Measurements from ENCODE around the gene APOM.

Gene APOM

GRCh38 chr6:31700740-31701401, 45.2 kb downstream of the APOM start:
- peaks cover 23% of the 10 kb centered on the region for H3K79me2 ChIP-seq (ENCODE audit: control insufficient read depth, insufficient read depth, low read length, unreplicated experiment)

GRCh38 chr6:31701666-31702404, 46.1 kb downstream of the APOM start:
- H3K36me3 ChIP-seq (ENCODE audit: insufficient read depth, low read length) = 0 out of 2 replicates have a peak, but pooled peaks cover 2% of the 10 kb centered on the region
- H2AFZ ChIP-seq (ENCODE audit: low read length, unreplicated experiment) = peak overlapping the region; percentile 93
- H3K79me2 ChIP-seq (ENCODE audit: control insufficient read depth, insufficient read depth, low read length, unreplicated experiment) = peaks cover 23% of the 10 kb centered on the region
- H3K4me3 ChIP-seq (ENCODE audit: low read depth, low read length) = peak overlapping the region; percentile 88
- peaks cover 17% of the 10 kb centered on the region for H3K4me1 ChIP-seq (ENCODE audit: control insufficient read depth, insufficient read depth, low read length, unreplicated experiment)
- peak overlapping the region; percentile 87 for H3K27ac ChIP-seq (ENCODE audit: low read depth, low read length)
- H3K27me3 ChIP-seq (ENCODE audit: insufficient read depth, low read length) = no peaks in the 10 kb centered on the region

More at GRCh38 chr6:31700740-31701401, 45.2 kb downstream of the APOM start:
- H3K27ac ChIP-seq (ENCODE audit: low read depth, low read length) = no peak overlapping the region
- H2AFZ ChIP-seq (ENCODE audit: low read length, unreplicated experiment) = no peak overlapping the region
- H3K4me3 ChIP-seq (ENCODE audit: low read depth, low read length) = no peak overlapping the region; the same call in 1 of the 2 replicates
- H3K4me1 ChIP-seq (ENCODE audit: control insufficient read depth, insufficient read depth, low read length, unreplicated experiment) = peaks cover 17% of the 10 kb centered on the region
- 0 out of 2 replicates have a peak, but pooled peaks cover 2% of the 10 kb centered on the region for H3K36me3 ChIP-seq (ENCODE audit: insufficient read depth, low read length)
- no peaks in the 10 kb centered on the region for H3K27me3 ChIP-seq (ENCODE audit: insufficient read depth, low read length)

- Histone ChIP-seq H3K27me3 (ENCODE audit: insufficient read depth, low read length) (no peaks in the 10 kb centered on the region), H3K4me1 (ENCODE audit: control insufficient read depth, insufficient read depth, low read length, unreplicated experiment) (peaks cover 17% of the 10 kb centered on the region), H3K4me3 (ENCODE audit: low read depth, low read length) (peak overlapping the region; percentile 88), H3K27ac (ENCODE audit: low read depth, low read length) (peak overlapping the region; percentile 87), H3K79me2 (ENCODE audit: control insufficient read depth, insufficient read depth, low read length, unreplicated experiment) (peaks cover 23% of the 10 kb centered on the region), H2AFZ (ENCODE audit: low read length, unreplicated experiment) (peak overlapping the region; percentile 93), H3K36me3 (ENCODE audit: insufficient read depth, low read length) (0 out of 2 replicates have a peak, but pooled peaks cover 2% of the 10 kb centered on the region)
Observed at GRCh38 chr6:31702405-31702818, 46.7 kb downstream of the APOM start.

- H3K79me2 ChIP-seq (ENCODE audit: control insufficient read depth, insufficient read depth, low read length, unreplicated experiment) = peaks cover 23% of the 10 kb centered on the region
- H3K4me3 ChIP-seq (ENCODE audit: low read depth, low read length) = peak within 1 kb of the TSS; percentile 88
- peaks cover 10% of the 10 kb centered on the region for H3K4me1 ChIP-seq (ENCODE audit: control insufficient read depth, insufficient read depth, low read length, unreplicated experiment)
- peak within 1 kb of the TSS; percentile 93 for H2AFZ ChIP-seq (ENCODE audit: low read length, unreplicated experiment)
- H3K36me3 ChIP-seq (ENCODE audit: insufficient read depth, low read length) = 0 out of 2 replicates have a peak, but pooled peaks cover 2% of the 10 kb centered on the region
- peak within 1 kb of the TSS; percentile 87 for H3K27ac ChIP-seq (ENCODE audit: low read depth, low read length)
- H3K27me3 ChIP-seq (ENCODE audit: insufficient read depth, low read length) = no peaks in the 10 kb centered on the region
Observed at GRCh38 chr6:31702819-31703716, 47.4 kb downstream of the APOM start, which contains the start of gene ABHD16A. Gene ABHD16A (minus strand): TSS chr6:31703324. CDS start chr6:31703281, 43 bp downstream.

GRCh38 chr6:31705931-31706330, 50.2 kb downstream of the APOM start:
- H3K27ac ChIP-seq (ENCODE audit: low read depth, low read length) = no peak overlapping the region
- peaks cover 21% of the 10 kb centered on the region for H3K79me2 ChIP-seq (ENCODE audit: control insufficient read depth, insufficient read depth, low read length, unreplicated experiment)
- H3K27me3 ChIP-seq (ENCODE audit: insufficient read depth, low read length) = no peaks in the 10 kb centered on the region
- peaks cover 9% of the 10 kb centered on the region for H3K4me1 ChIP-seq (ENCODE audit: control insufficient read depth, insufficient read depth, low read length, unreplicated experiment)
- no peaks in the 10 kb centered on the region for H3K36me3 ChIP-seq (ENCODE audit: insufficient read depth, low read length)
- H3K4me3 ChIP-seq (ENCODE audit: low read depth, low read length) = no peak overlapping the region
- no peak overlapping the region for H2AFZ ChIP-seq (ENCODE audit: low read length, unreplicated experiment)

GRCh38 chr6:31706599-31706998, 50.9 kb downstream of the APOM start, which contains the start of gene LY6G6F:
Gene LY6G6F (plus strand): TSS chr6:31706866. CDS start chr6:31706907, 41 bp downstream.
- Histone ChIP-seq H3K4me1 (ENCODE audit: control insufficient read depth, insufficient read depth, low read length, unreplicated experiment) (peaks cover 2% of the 10 kb centered on the region), H3K27me3 (ENCODE audit: insufficient read depth, low read length) (no peaks in the 10 kb centered on the region), H3K4me3 (ENCODE audit: low read depth, low read length) (no peak within 1 kb of the TSS), H3K27ac (ENCODE audit: low read depth, low read length) (no peak within 1 kb of the TSS), H2AFZ (ENCODE audit: low read length, unreplicated experiment) (no peak within 1 kb of the TSS), H3K36me3 (ENCODE audit: insufficient read depth, low read length) (no peaks in the 10 kb centered on the region), H3K79me2 (ENCODE audit: control insufficient read depth, insufficient read depth, low read length, unreplicated experiment) (peaks cover 14% of the 10 kb centered on the region)

- Histone ChIP-seq H3K4me3 (ENCODE audit: low read depth, low read length) (no peak overlapping the region), H3K79me2 (ENCODE audit: control insufficient read depth, insufficient read depth, low read length, unreplicated experiment) (peaks cover 3% of the 10 kb centered on the region), H3K36me3 (ENCODE audit: insufficient read depth, low read length) (no peaks in the 10 kb centered on the region), H3K27ac (ENCODE audit: low read depth, low read length) (no peak overlapping the region), H3K27me3 (ENCODE audit: insufficient read depth, low read length) (no peaks in the 10 kb centered on the region), H3K4me1 (ENCODE audit: control insufficient read depth, insufficient read depth, low read length, unreplicated experiment) (no peaks in the 10 kb centered on the region), H2AFZ (ENCODE audit: low read length, unreplicated experiment) (no peak overlapping the region)
Observed at GRCh38 chr6:31707701-31708100, 52.0 kb downstream of the APOM start.

Measured in ACC112 (cell line).